AG04449 (cell line): Measurements from ENCODE around the gene SND1.

ENCODE experiments used
- CTCF ChIA-PET: fragments of 350-600 bp; formaldehyde crosslinking; extraction: SDS; loops from one replicate; lab custom pipeline; 2021; ENCODE audit warnings: antibody characterized with exemption; lab: Yijun Ruan, JAX
- POLR2A ChIA-PET: fragments of 400-600, 350-600 bp; formaldehyde crosslinking; extraction: SDS; loops from one replicate; lab custom pipeline; 2020; ENCODE audit warnings: antibody characterized with exemption, inconsistent platforms; lab: Yijun Ruan, JAX
- DNase-seq: peaks from one replicate; pipeline ENCODE4 v3.0.0-alpha.2; 2010; ENCODE audit warnings: low read depth, low spot score
- H3K4me3 ChIP-seq: 2 replicates; pipeline ENCODE4 v1.5.1; 2011; ENCODE audit warnings: low read depth, mild to moderate bottlenecking, control low read depth, low read length
- CTCF ChIP-seq: IDR thresholded peaks from one replicate; pipeline ENCODE4 v1.5.1; 2011; ENCODE audit warnings: mild to moderate bottlenecking, moderate library complexity, low read length, control low read depth, inconsistent platforms; ENCODE audit not compliant: insufficient read depth; ENCODE audit errors: missing control alignments

SND1 gene

GRCh38 chr7:127751062-127751461, 99.1 kb downstream of the SND1 start:
- ChIA-PET POLR2A (no interaction called here), CTCF (interaction anchor here (1.0 kb wide), 1 partner anchor 459 kb away, joined by 3 read pairs; no protein-coding TSS in a partner anchor)
- no peak for TF ChIP-seq CTCF
- no peak for DNase-seq
- no peak overlapping the region for H3K4me3 ChIP-seq

GRCh38 chr7:127751490-127752448, 99.8 kb downstream of the SND1 start:
- ChIA-PET POLR2A (no interaction called here), CTCF (no interaction called here)
- DNase-seq, result no peak
- H3K4me3 ChIP-seq, result no peak overlapping the region
- TF ChIP-seq CTCF, result no peak

GRCh38 chr7:127752829-127753228, 100.8 kb downstream of the SND1 start:
- no peak for DNase-seq
- H3K4me3 ChIP-seq, result no peak overlapping the region
- ChIA-PET POLR2A (no interaction called here), CTCF (no interaction called here)
- TF ChIP-seq CTCF, result no peak

GRCh38 chr7:127754457-127754856, 102.5 kb downstream of the SND1 start:
- no peak overlapping the region for H3K4me3 ChIP-seq
- ChIA-PET POLR2A (no interaction called here), CTCF (interaction anchor here (1.3 kb wide), 1 partner anchor 45 kb away, joined by 4 read pairs; no protein-coding TSS in a partner anchor)
- no peak for DNase-seq
- no peak for TF ChIP-seq CTCF

GRCh38 chr7:127755521-127755920, 103.5 kb downstream of the SND1 start:
- DNase-seq, result no peak
- POLR2A ChIA-PET, result interaction anchor here (0.5 kb wide), 1 partner anchor 232 kb away, joined by 3 read pairs; no protein-coding TSS in a partner anchor
- no peak overlapping the region for H3K4me3 ChIP-seq
- TF ChIP-seq CTCF, result no peak
- CTCF ChIA-PET, result interaction anchor here (0.9 to 1.2 kb wide), 2 partner anchors 10 to 37 kb away, joined by 3 read pairs; no protein-coding TSS in a partner anchor

GRCh38 chr7:127755965-127756364, 104.0 kb downstream of the SND1 start:
- DNase-seq, result no peak
- CTCF ChIA-PET, result interaction anchor here (0.9 to 1.2 kb wide), 3 partner anchors 10 to 37 kb away, joined by 3 read pairs; no protein-coding TSS in a partner anchor
- POLR2A ChIA-PET, result no interaction called here
- no peak for TF ChIP-seq CTCF
- no peak overlapping the region for H3K4me3 ChIP-seq
